Stimulated activated CD4-positive, alpha-beta T cell treated with anti-CD3 and anti-CD28 coated beads, Interleukin-12 subunit alpha, Interleukin-12 subunit beta, amount 100 ng/mL, for 48 hours (primary cell): ENCODE measurements around the gene MAP4K2.

Experiments
- DNase-seq, 3 donors: peaks; one replicate each; pipeline ENCODE4 v3.0.0-alpha.2; 2020; ENCODE audit warnings: low read depth in 2 of 3, low spot score in 1 of 3

Gene MAP4K2

GRCh38 chr11:64742087-64742888, 60.7 kb downstream of the MAP4K2 start:
- no peak for DNase-seq

- no peak for DNase-seq
Observed at GRCh38 chr11:64741375-64742086, 61.5 kb downstream of the MAP4K2 start.

- no peak for DNase-seq
Observed at GRCh38 chr11:64739871-64740270, 63.1 kb downstream of the MAP4K2 start.

GRCh38 chr11:64736654-64737053, 66.4 kb downstream of the MAP4K2 start:
- DNase-seq = no peak

GRCh38 chr11:64735725-64736259, 67.2 kb downstream of the MAP4K2 start:
- DNase-seq = no peak
